Putamen (tissue), 1 donor: ENCODE measurements around the gene ZSWIM8.

Experiments
- DNase-seq: peaks from one replicate; pipeline ENCODE4 v3.0.0-alpha.2; 2016; ENCODE audit warnings: low spot score

ZSWIM8 gene

GRCh38 chr10:73841526-73842285, 56.3 kb downstream of the ZSWIM8 start:
- no peak for DNase-seq

GRCh38 chr10:73842349-73842748, 56.9 kb downstream of the ZSWIM8 start:
- no peak for DNase-seq

- DNase-seq, result no peak
These were observed 57.9 kb downstream of the ZSWIM8 start for GRCh38 chr10:73843261-73843660.

- no peak for DNase-seq
These were observed 61.6 kb downstream of the ZSWIM8 start for GRCh38 chr10:73847031-73847430.

GRCh38 chr10:73848821-73849489, 63.5 kb downstream of the ZSWIM8 start:
- peak; percentile 63 for DNase-seq

- no peak for DNase-seq
These were observed 64.8 kb downstream of the ZSWIM8 start for GRCh38 chr10:73850211-73850610.

- DNase-seq, result no peak
These were observed 65.6 kb downstream of the ZSWIM8 start for GRCh38 chr10:73850863-73851461.
